HG02610 (cell line): Measurements from ENCODE around the gene FBXL2.
"Not testable (repeated sequence)": the region's sequence is repeated elsewhere in the genome, so short reads cannot be mapped to it uniquely, and the experiment has no call there.

Source experiments
- ATAC-seq: cut with Tn5 transposase; IDR thresholded peaks from one replicate; pipeline ENCODE4 v1.9.1; 2021; ENCODE audit warnings: mild to moderate bottlenecking, moderate library complexity; ENCODE audit not compliant: unreplicated experiment

FBXL2 gene

DNA sequence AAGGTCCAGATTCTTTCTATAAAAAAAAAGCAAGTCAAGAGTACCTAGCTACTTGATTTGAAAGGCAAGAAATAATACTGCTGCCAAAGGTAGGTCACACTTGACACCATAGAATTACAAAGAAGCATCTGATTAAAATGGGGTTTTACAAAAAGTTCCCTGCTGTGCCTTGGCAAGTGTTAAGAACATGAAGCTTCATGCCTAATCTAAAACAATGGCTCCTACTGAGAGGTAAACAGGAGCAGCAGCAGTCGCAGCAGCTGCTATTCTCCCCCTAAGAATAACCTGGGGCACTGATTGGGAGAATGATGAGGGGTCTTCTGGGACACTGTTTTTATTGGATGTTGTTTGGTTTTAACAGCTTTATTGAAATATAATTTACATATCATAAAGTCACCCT lies 148.8 kb downstream of the FBXL2 start:
- ATAC-seq = no peak

DNA sequence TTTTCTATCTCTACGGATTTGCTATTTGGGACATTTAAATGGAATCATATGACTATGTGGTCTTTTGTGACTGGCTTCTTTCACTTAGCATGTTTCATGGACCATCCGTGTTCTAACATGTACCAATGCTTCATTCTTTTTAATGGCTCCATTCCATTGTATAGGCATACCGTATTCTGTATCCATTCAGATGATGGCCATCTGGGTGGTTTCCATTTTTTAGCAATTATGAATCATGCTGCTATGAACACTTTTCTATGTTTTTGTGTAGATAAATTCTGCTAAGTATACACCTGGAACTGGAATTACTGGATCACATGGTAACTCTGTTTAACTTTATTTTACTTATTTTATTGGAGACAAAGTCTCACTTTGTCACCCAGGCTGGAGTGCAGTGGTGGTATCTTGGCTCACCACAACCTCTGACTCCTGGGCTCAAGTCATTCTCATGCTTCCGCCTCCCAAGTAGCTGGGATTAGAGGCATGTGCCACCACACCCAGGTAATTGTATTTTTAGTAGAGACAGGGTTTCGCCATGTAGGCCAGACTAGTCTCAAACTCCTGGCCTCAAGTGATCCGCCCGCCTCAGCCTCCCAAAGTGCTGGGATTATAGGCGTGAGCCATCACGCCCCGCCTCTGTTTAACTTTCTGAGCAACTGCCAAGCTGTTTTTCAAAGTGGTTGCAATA lies 149.5 kb downstream of the FBXL2 start:
- ATAC-seq = no peak

DNA sequence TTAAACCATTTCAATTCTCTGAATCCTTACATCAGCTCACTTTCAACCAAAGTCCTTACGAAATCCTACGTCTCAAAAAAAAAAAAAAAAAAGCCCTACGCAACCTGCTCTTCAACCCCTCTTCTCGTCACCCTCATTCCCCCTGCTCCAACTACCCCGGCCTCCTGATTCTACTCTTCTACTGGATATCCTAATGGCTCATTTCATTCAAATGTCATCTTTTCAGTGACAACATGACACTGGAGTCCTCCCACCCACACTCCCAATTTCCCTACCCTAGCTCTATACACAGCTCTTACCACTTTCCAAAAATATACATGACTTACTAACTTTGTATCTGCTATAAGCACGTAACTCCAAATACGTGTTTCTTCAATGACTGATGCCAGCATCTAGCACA lies 151.5 kb downstream of the FBXL2 start:
- ATAC-seq = no peak

DNA sequence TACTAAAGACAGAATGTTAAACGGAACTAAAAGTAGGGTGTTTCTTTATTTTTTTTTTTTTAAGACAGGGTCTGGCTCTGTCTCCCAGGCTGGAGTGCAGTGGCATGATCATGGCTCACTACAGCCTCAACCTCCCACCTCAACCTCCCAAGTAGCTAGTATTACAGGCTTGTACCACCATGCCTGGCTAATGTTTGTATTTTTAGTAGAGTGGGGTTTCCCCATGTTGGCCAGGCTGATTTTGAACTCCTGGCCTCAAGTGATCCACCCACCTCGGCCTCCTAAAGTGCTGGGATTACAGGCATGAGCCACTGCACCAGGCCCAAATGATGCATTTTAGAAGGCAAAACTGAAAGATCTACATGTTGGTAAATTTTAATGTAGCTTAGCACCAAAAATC lies 152.1 kb downstream of the FBXL2 start:
- not testable (repeated sequence) for ATAC-seq

DNA sequence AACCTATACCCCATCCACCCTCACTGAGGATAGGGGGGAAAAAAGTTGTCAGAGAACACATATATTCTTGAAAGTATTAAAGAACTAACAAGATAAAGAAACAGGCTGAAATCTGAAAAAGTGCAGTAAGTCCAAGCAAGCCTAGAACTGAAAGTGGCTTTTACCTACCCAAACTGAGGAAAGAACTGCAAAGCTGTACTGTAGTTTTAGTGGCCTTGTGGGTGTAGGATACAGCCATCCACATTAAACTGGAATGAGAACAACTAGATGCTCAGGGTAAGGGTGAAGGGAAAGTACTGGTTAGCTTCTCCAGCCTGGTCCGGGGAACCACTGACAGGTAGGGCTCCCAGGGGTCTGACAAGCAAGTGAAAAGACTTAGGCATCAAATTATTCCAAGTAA lies 152.8 kb downstream of the FBXL2 start:
- no peak for ATAC-seq

DNA sequence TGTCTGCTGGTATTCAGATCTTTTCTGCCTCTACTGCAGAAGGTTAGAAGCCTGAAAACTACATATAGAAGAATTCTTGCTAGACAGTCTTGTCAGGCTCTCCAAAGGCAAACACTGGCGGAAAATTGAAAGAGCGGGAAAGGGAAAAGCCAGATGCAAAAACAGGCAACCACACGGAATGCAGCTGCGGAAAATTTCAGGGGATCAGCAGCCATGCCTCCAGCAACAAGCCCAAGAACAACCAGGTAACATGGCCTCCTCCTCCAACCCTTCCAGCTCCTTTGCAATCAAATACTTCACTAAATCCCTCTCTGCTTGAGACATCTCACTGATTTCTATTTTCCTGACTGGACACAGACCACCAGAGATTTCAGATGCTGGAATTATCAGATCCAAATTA lies 153.3 kb downstream of the FBXL2 start:
- ATAC-seq = no peak

DNA sequence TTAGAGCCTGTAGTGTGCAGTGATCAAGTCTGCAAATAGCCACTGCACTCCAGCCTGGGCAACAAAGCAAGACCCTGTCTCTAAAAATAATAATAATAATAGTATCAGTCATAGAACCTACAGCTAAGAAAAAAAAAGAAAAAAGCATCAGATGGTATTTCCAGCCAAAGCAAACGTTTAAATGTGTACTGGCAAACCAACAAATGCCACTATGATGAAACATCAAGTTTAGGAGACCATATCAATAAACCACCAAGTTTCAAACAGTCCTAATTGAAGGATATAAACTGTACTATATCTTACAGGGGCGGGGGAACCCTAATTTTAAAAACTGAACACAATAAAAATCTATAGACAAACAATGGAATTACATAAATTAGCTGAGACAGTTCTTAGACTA lies 156.6 kb downstream of the FBXL2 start:
- no peak for ATAC-seq
